NCI-H2196 (cell line): ENCODE data around the gene PBX3.

ENCODE experiments used
- DNase-seq: peaks from one replicate; lab custom pipeline; 2025; ENCODE audit not compliant: unreplicated experiment; lab: John Stamatoyannopoulos, UW

PBX3 gene

DNA sequence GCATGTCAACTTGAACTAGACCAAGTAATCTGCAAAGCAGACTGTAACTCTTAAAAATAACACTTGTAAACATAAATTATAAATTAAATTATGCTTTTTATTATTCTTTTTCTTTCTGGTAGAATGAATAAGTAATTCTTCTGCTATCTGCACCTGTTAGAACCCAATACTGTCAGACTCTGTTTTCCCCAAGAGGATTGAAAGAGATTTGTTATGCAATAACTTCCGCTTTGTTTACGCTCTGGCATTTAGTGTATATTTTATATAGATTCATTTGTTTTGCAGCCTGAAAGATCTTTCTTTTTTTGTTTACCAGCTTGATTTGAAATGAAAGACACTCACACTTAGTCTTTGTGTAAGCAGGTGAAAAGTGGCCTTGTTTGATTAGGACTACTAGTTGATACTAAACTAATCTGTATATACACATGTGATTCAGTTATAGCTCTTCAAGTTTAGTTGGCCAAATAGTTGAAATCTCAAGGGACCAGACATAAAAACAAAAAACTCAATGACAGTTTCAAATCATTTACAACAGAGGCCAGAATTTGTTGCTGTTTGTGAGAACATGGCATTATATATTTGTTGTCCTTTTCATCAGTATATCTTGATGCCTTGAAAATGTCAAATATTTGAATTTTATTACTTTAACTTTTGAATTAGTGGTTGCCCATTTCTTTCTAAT lies 155.8 kb downstream of the PBX3 start:
- DNase-seq = no peak

DNA sequence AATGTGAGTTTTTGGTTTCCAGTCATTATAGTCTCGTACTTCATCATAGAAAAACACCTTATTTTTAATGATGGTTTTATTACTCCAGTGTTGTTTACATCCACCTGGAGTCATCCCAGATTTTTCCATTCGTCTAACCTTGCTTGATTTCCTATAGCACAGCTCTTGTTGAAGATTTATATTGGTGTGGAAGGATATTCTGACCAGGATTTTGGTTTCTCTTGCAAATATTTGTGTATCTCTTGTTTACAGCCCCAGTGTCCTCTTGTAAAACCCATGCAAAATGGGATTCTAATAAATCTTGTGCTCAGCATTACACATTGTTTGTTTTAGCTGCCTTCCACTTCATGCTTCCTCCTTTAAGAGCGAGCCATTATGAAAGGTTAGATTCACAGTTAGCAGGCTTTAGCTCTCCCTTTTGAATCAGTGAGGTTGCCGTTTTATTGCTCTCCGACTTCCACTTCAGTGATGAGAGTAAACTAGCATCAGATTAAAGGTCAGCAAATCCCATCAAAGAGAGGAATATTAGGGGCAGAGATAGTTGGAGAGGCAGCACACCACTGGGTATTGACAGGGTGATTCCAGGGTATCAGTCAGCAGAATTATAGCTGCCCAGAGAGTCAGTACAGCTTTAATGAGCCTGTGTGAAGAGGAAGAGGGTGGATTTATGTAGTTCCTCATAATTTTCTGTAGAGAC lies 157.1 kb downstream of the PBX3 start:
- peak; percentile 72 for DNase-seq

DNA sequence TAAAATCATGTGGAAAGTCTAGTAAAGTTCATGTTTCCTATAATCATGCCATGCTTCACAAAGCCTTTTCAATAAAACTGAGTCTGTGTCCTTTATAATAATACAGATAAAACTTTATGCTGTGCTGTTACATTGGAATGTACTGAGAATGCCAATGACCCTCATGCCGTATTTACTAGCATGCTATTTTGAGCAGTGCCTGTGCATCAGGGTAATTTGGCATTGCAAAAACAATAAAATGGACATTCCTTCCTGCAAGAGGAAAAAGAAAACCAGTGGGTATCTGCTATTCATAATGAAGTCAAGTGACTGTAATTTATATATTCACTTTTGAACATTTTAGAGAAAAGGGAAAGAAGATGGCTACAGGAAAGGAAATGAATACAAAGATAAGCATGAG lies 159.0 kb downstream of the PBX3 start:
- DNase-seq = no peak

DNA sequence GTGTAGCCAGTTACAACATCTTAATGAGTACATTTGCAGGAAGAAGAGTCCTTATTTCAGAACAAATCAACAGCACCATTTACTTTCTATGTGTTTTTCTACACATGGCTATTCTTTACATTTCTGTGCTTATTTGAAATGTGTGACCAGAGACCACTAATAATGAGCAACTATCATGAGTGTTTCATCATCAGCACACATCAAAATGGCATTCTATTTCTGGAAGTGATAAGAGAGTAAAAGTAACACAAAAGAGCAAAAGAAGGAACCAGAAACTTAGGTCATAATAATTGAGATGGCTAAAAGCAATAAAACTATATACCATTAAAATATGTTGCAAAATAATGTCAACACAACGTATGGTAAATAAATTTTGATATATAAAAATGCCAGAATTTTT lies 159.7 kb downstream of the PBX3 start:
- DNase-seq = no peak

DNA sequence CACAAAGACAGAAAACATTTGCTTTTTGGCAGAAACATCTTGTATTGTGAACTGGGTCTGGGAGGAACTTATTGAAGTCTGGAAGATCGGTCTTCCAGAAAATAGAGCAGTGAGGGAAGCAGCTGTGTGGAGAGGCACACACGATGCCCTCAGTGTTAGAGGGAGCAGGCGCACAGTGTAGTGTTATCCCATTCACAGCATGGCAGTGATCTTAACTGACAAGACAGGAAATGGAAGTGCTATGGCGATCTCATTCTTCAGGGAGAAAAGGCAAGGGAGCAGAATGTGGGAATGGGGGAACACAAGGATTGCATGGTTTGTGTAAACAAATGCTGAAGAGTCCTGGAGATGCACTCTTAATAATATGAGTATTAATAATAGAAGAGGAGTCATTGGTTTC lies 161.0 kb downstream of the PBX3 start:
- no peak for DNase-seq

DNA sequence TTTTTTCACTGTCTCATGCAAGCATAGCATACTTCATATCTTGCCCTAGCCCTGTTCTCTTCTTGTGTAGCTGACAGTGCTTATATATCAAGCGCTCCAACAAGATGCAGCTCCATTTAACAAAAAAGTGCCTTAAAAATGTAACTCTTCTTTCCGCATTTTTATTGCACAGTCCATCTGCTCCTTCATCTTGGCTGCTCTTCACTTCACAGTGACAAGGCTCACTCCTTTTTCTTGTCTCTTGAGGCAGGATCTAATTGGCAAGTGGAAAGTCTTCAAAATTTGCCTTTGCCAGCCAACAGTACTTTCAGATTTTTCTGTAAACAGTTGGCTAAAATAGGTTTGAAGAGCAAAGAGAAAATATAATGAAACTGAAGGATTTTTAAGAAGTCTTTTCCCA lies 161.8 kb downstream of the PBX3 start:
- no peak for DNase-seq

DNA sequence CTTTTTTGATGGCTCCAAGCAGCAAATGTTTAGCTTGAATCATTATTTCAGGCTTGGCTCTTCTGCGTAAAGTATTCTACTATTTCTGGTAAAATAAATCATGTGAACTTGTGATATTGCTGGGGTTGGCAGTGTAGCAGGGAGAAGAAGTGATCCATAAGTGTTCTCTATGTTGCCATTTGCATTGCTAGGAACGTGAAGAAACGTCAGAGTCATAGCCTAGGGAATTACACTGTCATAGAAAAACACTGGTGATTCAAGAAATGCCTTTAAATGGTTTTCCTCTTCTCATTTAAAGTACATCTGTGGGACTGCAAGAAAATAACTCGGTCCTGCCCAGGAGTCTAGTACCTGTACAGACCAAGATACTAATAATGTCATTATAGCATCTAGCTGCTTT lies 162.3 kb downstream of the PBX3 start:
- no peak for DNase-seq

DNA sequence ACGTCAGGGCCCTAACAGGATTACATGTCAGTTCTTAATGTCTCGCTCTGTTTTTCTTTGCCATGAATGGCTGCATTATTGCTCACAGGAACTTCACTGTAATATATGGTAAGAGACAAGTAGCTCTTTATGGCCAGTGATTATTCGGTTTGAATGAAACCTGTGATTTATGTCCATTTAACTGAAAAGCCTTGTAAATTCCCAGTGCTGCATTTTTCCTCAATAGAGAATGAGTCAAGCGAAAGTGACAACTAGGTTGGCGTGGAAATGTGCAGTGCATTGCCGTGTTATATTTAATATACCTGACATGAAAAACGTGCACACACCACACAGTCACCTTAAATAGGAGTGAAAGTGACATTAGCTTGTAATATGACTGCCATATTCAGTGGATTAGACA lies 163.1 kb downstream of the PBX3 start:
- no peak for DNase-seq

DNA sequence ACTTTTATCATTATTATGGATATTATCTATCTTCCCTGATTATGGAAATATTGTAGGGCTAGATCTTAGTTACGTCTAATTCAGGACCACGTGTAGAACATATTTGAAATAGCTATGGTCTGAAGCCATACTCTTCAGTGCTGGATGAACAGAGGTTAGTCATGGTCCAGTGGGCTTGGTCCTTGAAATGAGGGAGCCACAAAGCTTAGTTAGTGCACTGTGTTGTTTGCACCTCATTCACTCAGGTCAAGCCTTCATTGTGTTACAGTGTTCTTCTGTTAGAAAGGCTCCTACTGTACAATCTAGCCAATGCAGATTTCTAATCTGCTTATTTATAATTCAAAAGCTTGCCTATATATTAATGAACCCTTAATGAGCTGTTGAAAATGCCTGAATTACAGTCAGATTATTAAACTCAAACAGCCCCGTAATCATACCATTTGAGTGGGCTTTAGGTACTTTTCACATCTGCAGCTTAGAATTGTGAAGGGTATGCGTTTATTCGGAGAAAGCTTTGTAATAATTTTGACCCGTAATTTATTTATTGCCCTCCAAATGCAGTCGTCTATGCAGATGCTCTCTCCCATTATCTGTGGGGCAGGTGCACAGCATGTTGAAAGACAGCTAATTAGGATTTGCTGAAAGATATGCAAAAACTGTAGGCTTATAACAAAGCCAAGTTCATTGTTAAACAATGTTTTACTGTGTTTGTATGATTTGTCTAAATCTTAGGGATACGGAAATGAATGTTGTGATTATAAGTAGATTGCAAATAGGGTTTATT lies 164.9 kb downstream of the PBX3 start:
- no peak for DNase-seq

DNA sequence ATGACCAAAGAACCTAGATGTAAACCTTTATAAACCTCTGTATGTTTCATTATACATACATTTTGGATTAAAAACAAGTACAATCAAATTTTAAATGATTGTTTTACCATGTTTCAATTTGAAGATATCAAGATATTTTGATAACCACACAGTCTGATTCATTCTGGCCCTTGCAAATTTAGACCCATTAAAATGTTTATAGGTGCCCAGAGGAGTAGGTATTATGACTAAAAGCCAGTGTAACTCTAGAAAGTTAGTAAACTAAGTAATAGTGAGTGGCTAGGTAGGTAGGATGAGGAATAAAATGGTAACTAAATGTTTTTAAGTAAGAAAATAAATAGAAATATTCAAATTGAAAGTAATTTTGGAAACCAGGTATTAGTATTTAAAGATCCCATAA lies 165.5 kb downstream of the PBX3 start:
- no peak for DNase-seq

DNA sequence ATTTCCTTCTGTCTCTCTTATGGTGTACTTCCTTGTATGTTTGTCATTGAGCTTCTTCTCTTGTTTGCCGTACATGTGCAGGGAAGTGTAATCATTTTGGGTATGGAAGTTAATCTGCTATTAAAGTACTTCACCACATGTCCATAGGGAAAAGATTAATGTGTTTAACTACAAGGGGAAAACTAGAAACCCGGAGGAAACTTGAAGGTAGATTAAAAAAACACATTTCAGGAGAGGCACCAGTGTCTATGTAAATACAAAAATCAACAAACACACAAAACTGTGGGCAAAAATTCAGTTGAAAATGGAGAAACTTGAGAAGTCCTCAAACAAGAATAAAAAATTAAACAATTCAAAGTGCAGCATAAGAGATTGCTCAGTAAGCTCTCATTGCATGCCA lies 166.4 kb downstream of the PBX3 start:
- DNase-seq = no peak

DNA sequence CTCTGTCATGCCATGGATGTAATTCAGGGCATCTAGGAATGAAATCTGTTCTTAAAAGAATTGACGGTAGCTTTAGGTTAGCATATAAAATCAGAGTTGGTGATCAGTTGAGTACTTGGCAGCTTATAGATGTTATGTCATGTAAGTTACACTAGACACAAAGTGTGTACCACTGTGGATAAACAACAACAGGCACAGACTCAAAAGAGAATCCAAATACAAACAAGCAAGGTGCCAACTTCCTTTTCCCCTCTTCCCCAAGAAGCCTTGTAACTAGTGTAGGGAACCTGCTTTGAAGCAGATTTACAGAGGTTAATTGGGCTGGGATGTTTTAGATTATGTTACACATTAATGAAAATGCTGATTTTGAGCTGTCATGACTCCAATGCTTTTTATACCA lies 167.2 kb downstream of the PBX3 start:
- no peak for DNase-seq

DNA sequence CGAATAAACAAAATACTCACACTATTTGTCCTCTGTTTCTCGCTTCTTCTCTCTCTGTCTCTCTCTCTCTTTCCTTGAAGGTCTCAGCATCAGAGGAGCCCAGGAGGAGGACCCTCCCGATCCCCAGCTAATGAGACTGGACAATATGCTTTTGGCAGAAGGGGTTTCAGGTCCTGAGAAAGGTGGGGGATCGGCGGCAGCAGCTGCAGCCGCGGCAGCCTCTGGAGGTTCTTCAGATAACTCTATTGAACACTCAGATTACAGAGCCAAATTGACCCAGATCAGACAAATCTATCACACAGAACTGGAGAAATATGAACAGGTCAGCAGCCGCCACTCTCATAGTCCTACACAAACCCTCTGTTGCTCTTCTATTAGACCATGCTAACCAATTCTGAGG lies 168.4 kb downstream of the PBX3 start:
- DNase-seq = no peak

DNA sequence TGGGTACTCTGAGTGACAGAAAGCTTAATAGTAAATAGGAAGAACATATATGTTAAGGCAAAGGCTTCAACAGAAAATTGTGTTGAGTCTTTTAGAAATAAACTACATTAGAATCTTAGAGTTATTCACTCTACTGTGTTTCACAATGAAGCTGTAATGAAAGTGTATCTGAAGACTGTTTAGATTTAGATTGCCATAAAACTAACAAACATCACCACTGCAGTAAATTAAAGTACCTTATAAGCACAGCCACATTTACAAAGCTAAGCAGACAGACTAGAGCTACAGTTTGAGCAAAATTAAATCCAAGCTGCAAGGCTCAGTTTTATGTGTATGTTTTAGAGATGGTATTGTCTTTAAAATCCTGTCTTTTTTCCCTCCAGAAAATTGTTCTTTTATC lies 172.4 kb downstream of the PBX3 start:
- no peak for DNase-seq

DNA sequence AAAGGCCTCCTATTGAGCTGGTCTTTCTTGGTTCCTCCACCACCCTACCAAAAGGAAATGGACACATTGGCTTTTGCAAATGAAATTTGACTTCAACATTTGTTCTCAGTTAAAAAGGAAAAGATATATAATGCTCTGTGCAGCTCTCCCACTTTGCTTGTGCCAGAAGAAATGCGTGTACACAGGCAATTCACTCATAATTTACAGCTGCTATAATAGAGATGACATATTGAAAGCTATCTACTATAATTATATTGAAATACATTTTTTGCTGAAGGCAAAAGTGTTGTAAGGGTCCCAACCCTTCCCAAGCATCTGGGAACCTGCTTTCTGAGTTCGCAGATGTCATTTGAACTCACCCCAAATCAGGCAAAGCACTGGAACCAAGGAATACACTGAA lies 173.2 kb downstream of the PBX3 start:
- DNase-seq = no peak

DNA sequence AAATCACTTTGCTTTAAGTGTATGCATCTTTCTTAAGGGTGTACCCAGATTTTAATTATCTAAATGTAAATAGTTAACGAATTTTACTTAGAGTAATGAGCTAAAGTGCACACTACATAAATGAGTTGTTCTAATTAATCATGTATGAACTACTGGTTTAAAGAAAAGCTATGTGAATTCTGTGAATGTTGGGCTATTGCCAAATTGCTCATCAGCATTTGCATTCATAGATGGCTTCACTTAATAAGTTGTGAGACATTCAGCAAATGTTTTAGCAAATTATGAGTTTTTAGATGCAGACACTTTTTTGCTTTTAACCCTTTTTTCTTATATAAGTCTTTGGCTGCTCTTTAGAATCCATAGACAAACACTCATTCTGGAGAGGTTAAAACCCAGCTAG lies 175.7 kb downstream of the PBX3 start:
- no peak for DNase-seq

DNA sequence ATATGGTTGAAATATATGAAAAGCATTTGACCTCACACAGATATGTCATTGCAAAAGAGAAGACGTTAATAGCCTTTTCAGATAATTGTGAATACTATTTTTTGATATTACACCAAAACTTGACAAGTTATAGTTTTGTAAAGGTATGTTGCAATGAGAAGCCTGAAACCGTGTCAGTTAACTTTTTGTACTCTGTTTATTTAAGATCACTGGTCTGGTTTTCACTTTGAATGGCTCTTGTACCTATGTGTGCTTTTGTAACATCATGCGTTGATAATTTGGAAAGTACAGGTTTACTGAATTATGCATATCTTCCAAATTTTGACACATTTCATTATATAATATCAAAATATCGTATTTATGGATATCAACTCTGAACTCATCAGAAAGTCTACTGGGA lies 177.2 kb downstream of the PBX3 start:
- no peak for DNase-seq

DNA sequence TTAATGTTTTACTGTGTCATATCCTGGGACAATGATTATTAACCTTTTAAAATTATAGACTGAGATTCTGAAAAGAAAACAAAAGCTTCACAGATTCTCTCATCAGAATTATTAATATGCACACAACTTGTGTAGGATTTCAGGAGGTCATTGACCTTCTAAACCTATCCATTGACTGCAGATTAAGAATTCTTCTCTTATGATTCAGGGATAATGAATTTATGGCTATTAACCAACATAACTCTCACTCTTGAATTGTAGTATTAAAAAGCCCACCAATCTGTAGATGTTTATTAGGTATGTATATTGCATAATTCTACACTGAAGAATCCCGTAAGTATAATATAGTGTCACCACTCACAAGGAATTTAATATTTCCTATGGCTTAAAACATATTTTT lies 179.8 kb downstream of the PBX3 start:
- no peak for DNase-seq

DNA sequence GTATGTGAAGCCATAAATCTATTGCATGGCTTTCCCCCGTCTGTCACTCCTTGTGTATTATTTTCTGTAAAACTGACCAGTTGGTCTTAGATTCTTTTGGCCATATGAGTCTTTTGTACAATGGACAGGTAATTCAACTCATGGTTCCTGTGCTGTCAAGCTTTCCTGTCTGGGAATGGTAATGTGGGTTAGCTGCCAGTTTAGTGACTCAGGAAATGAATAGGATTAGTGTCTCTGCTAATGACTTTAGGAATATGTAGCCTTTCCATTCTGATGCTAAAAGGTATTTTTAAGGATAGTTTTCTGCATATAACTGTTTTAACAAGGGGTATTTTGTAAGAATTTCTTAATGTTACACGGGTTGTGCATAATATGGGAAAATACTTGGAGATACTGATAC lies 182.7 kb downstream of the PBX3 start:
- no peak for DNase-seq

DNA sequence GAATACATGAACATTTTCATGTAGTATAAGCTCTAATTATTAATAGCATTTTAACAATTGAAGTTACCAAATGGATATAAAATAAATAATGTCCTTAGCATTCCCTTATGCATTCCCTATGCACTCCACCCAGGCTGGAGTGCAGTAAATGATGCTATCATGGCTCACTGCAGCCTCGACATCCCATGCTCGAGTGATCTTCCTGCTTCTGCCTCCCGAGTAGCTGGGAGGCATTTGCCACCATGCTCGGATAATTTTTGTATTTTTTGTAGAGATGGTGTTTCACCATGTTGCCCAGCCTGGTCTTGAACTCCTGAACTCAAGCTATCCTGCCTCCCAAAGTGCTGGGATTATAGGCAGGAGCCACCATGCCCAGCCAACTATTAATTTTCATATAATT lies 184.0 kb downstream of the PBX3 start:
- no peak for DNase-seq

DNA sequence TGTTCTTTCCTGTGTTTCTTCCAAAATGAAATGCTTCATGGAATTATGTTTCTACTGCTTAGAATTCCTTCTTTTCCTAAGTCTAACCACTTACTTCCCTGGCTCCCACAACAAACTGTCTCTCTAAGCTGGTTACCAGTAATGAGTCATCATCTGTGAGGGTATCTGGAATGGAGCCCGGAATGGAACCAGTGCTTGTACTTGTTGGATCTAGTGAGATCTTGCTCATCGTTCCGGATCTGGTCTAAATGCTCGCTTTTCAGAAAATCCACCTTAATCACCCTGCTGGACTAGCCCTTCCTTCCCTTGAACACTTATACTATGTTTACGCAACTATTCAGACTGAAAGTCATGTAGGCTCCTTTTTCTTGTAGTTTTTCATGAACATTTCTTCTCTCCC lies 184.8 kb downstream of the PBX3 start:
- DNase-seq = peak; percentile 67

DNA sequence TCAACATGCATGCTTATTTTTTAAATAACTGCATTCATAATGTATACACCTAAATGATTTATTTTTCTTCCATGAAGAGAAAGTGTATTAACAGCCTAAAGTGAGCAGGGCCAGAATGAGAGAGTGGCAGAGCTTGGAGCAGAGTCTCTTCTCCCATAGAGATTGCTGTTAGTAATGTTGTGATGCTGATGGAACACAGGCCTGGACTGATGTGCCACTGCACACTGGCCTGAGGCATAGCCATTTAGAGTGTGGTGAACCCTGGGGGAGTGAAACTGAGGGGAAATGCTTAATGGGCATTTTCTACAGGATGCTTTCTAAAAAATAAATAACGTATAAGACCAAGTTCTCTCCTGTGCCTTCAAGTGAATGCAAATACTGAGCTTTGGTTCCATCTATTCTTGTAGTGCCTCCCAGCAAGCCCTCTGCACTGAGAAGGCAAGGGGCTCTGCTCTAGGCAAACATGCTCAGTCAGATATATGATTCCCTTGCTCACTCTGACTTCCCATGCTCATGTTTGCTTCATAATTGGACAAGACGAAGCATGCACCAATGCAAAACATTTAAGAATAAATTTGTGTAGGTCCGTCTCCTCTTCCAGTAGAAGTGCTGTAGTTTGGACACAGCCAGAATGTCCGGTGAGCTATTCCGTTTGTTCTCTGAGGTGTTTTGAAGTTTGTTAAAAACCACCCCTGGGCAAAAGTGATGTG lies 185.7 kb downstream of the PBX3 start:
- no peak for DNase-seq
